Measurements from ENCODE around the gene STON2.

The STON2 gene

GRCh38 chr14:81219210-81219758, 180.8 kb downstream of the STON2 start:
- DNase-seq: peak; percentile 97

- DNase-seq: no peak
Observed at GRCh38 chr14:81211844-81212243, 188.3 kb downstream of the STON2 start.
